ENCODE data around the gene IL36G. TPM values are rescaled to one million over a fixed set of nuclear protein-coding genes. Genes with fewer than 3 reads are reported as not detected.

The IL36G gene
- total and polyA plus RNA-seq, 2 experiments from 2014 or later, result 0.30 TPM; not detected in 1

DNA sequence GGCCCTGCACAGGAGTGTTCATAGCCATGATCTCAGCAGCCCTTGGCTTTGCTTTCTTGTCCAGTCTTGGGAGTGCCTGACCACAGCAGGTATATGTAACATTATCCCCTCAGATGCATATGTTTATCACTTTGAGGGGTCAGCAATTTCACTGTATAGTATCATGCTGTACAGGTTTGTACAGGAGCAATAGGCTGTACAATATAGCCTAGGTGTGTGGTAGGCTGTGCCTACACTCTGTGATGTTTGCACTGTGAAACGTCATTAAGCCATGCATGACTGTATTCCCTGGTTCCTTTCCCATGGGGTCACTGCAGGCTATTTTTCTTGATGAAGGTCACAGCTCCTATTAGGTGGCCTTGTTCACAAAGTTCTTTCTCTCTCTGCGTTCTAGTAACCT lies 4.7 kb upstream of the IL36G start:
- H3K27me3 ChIP-seq, result no peaks in the 10 kb centered on the region
- H3K27ac ChIP-seq, result no peak overlapping the region
- no peaks in the 10 kb centered on the region for H3K4me1 ChIP-seq (ENCODE audit: low read depth)
- no peak overlapping the region for H3K4me3 ChIP-seq
- TF ChIP-seq, protein P1, sequence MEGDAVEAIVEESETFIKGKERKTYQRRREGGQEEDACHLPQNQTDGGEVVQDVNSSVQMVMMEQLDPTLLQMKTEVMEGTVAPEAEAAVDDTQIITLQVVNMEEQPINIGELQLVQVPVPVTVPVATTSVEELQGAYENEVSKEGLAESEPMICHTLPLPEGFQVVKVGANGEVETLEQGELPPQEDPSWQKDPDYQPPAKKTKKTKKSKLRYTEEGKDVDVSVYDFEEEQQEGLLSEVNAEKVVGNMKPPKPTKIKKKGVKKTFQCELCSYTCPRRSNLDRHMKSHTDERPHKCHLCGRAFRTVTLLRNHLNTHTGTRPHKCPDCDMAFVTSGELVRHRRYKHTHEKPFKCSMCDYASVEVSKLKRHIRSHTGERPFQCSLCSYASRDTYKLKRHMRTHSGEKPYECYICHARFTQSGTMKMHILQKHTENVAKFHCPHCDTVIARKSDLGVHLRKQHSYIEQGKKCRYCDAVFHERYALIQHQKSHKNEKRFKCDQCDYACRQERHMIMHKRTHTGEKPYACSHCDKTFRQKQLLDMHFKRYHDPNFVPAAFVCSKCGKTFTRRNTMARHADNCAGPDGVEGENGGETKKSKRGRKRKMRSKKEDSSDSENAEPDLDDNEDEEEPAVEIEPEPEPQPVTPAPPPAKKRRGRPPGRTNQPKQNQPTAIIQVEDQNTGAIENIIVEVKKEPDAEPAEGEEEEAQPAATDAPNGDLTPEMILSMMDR (IDR thresholded peaks at IDR 0.05; ENCODE audit: low read depth, low read length), result no peak
- H3K36me3 ChIP-seq, result no peaks in the 10 kb centered on the region
- no peaks in the 10 kb centered on the region for H3K9me3 ChIP-seq (ENCODE audit: low read depth)
- DNase-seq (ENCODE audit: low read depth in 1 of 2, low spot score in 1 of 2), result no peak

DNA sequence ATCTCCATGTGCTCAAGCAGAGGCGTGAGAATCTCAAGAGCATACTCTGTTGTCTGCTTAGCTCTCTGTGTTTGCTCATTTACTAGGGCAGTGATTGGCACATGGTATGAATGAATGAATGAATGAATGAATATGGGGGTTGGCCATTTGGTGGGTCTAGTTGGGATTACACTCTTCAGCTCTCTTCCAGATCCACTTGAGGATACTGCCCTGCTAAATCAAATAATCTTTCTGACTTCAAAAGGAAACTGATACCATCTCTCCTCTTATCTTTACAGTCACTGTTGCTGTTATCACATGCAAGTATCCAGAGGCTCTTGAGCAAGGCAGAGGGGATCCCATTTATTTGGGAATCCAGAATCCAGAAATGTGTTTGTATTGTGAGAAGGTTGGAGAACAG lies 1.9 kb downstream of the IL36G start:
- DNase-seq (ENCODE audit: low read depth in 1 of 2, low spot score in 1 of 2), result no peak
- H3K9me3 ChIP-seq (ENCODE audit: low read depth), result no peaks in the 10 kb centered on the region
- no peak overlapping the region for H3K27ac ChIP-seq
- no peaks in the 10 kb centered on the region for H3K36me3 ChIP-seq
- no peaks in the 10 kb centered on the region for H3K4me1 ChIP-seq (ENCODE audit: low read depth)
- TF ChIP-seq, protein P1 (IDR thresholded peaks at IDR 0.05; ENCODE audit: low read depth, low read length), result no peak
- H3K4me3 ChIP-seq, result no peak overlapping the region
- H3K27me3 ChIP-seq, result no peaks in the 10 kb centered on the region

DNA sequence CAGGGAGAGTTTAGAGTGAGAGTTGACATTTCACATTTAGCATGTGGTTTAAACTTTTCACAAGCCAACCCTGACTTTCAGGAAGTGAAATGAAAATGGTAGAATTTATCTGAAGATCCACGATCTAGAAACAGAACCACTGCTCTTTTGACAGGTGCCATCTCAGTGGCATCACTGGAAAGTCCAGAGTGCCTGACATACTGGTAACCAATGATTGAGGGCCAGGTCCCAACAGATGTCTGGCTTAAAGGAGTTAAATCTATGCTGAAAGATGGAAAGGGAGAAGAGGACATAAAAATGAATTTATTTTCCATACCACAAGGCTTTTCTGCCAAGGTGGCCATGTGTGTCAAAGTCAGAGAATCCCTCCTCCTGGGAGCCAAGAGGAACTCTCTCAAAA lies 2.7 kb downstream of the IL36G start:
- no peak overlapping the region for H3K4me3 ChIP-seq
- no peaks in the 10 kb centered on the region for H3K9me3 ChIP-seq (ENCODE audit: low read depth)
- H3K36me3 ChIP-seq, result no peaks in the 10 kb centered on the region
- no peaks in the 10 kb centered on the region for H3K4me1 ChIP-seq (ENCODE audit: low read depth)
- no peak overlapping the region for H3K27ac ChIP-seq
- no peaks in the 10 kb centered on the region for H3K27me3 ChIP-seq
- DNase-seq (ENCODE audit: low read depth in 1 of 2, low spot score in 1 of 2), result no peak
- TF ChIP-seq, protein P1 (IDR thresholded peaks at IDR 0.05; ENCODE audit: low read depth, low read length), result no peak

DNA sequence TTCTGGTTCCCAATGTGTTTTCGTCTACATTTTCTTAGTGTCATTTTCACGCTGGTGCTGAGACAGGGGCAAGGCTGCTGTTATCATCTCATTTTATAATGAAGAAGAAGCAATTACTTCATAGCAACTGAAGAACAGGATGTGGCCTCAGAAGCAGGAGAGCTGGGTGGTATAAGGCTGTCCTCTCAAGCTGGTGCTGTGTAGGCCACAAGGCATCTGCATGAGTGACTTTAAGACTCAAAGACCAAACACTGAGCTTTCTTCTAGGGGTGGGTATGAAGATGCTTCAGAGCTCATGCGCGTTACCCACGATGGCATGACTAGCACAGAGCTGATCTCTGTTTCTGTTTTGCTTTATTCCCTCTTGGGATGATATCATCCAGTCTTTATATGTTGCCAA lies 7.3 kb downstream of the IL36G start:
- no peaks in the 10 kb centered on the region for H3K4me1 ChIP-seq (ENCODE audit: low read depth)
- no peaks in the 10 kb centered on the region for H3K9me3 ChIP-seq (ENCODE audit: low read depth)
- H3K36me3 ChIP-seq, result no peaks in the 10 kb centered on the region
- no peak overlapping the region for H3K27ac ChIP-seq
- H3K27me3 ChIP-seq, result no peaks in the 10 kb centered on the region
- no peak overlapping the region for H3K4me3 ChIP-seq
- DNase-seq (ENCODE audit: low read depth in 1 of 2, low spot score in 1 of 2), result no peak
- TF ChIP-seq, protein P1 (IDR thresholded peaks at IDR 0.05; ENCODE audit: low read depth, low read length), result no peak

DNA sequence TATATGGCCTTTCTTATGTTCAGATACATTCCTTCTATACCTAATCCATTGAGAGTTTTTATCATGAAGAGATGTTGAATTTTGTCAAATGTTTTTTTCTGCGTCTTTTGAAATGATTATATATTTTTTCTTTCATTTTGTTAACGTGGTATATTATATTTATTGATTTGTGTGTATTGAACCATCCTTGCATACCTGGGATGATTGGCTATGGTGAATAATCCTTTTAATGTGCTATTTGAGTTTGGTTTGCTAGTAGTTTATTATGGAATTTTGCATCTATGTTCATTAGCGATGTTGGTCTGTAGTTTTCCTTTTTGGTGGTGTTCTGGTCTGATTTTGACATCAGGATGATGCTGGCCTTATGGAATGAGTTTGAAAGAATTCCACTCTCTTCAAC lies 11.8 kb downstream of the IL36G start:
- no peaks in the 10 kb centered on the region for H3K4me1 ChIP-seq (ENCODE audit: low read depth)
- H3K36me3 ChIP-seq, result no peaks in the 10 kb centered on the region
- H3K4me3 ChIP-seq, result no peak overlapping the region
- DNase-seq (ENCODE audit: low read depth in 1 of 2, low spot score in 1 of 2), result no peak
- no peaks in the 10 kb centered on the region for H3K27me3 ChIP-seq
- H3K9me3 ChIP-seq (ENCODE audit: low read depth), result no peaks in the 10 kb centered on the region
- no peak overlapping the region for H3K27ac ChIP-seq
- TF ChIP-seq, protein P1 (IDR thresholded peaks at IDR 0.05; ENCODE audit: low read depth, low read length), result no peak

DNA sequence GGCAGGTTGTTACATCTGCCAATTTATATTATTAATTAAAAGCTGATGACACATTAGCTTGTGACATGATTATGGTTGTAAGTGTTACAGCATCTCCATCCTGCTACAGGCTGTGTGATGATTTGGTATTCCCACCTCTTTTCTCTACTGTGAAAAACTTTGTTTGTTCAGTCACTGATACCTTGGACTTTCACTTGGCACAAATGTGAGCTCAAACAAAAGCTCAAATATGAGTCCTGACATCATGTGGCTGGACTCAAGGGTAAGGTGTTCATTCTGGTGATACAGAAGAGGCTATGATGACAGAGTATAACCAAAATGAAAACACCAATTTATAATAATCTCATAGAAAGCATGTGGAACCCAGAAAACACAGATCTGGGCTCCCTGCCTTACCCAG lies 16.0 kb downstream of the IL36G start:
- no peak overlapping the region for H3K27ac ChIP-seq
- TF ChIP-seq, protein P1 (IDR thresholded peaks at IDR 0.05; ENCODE audit: low read depth, low read length), result no peak
- H3K9me3 ChIP-seq (ENCODE audit: low read depth), result no peaks in the 10 kb centered on the region
- no peak for DNase-seq (ENCODE audit: low read depth in 1 of 2, low spot score in 1 of 2)
- H3K36me3 ChIP-seq, result no peaks in the 10 kb centered on the region
- H3K4me1 ChIP-seq (ENCODE audit: low read depth), result no peaks in the 10 kb centered on the region
- H3K27me3 ChIP-seq, result no peaks in the 10 kb centered on the region
- H3K4me3 ChIP-seq, result no peak overlapping the region
